DOHH2 (cell line): ENCODE results near the gene ZAR1.

Source experiments
- CTCF ChIP-seq: fragments of 200-600 bp; sonication (generic); IDR thresholded peaks from one replicate; pipeline ENCODE4 v1.5.1; 2014; ENCODE audit warnings: antibody characterized with exemption, mild to moderate bottlenecking, low read depth, low read length; ENCODE audit not compliant: poor library complexity, severe bottlenecking
- EZH2phosphoT487 ChIP-seq: fragments of 200-600 bp; sonication (generic); IDR thresholded peaks from 2 replicates; pipeline ENCODE4 v1.6.1; 2017; ENCODE audit warnings: borderline replicate concordance, mild to moderate bottlenecking, antibody characterized with exemption, low read length, moderate library complexity, mixed read lengths

GRCh38 chr4:48526406-48526805 lies 36.4 kb downstream of the ZAR1 start:
- TF ChIP-seq CTCF (no peak), EZH2phosphoT487 (no peak)
